Heart left ventricle (tissue), 16 donors: Measurements from ENCODE around the gene SEC14L1. TPM values are rescaled to one million over a fixed set of nuclear protein-coding genes. Genes with fewer than 3 reads are reported as not detected.
A peak's percentile ranks its signal among the peaks of the same experiment; 100 is the strongest.

Source experiments
- ATAC-seq, 4 donors: fragments of 200-7000 bp; cut with Tn5 transposase; one replicate each; pipeline ENCODE4 v1.9.1; 2020 to 2022; ENCODE audit warnings: moderate library complexity in 4 of 4, mild to moderate bottlenecking in 3 of 4, moderate number of reproducible peaks in 1 of 4
- DNase-seq, 5 donors: peaks; one replicate each; pipeline ENCODE4 v3.0.0-alpha.2; 2020
- H3K27ac ChIP-seq, 12 donors: fragments of 200-600 bp; sonication (generic) in 4 of 12; one replicate each; pipeline versions ENCODE4 v1.5.0 to v1.8.0; 2016 to 2022; ENCODE audit warnings: mild to moderate bottlenecking in 2 of 12
- H3K27me3 ChIP-seq, 9 donors: fragments of 200-600 bp; sonication (generic) in 2 of 9; one replicate each; pipeline versions ENCODE4 v1.5.1 to v1.8.0; 2016 to 2022; ENCODE audit warnings: mild to moderate bottlenecking in 3 of 9
- H3K36me3 ChIP-seq, 9 donors: fragments of 200-600 bp; sonication (generic) in 2 of 9; one replicate each; pipeline versions ENCODE4 v1.5.0 to v1.8.0; 2018 to 2022; ENCODE audit warnings: mild to moderate bottlenecking in 2 of 9
- H3K4me1 ChIP-seq, 12 donors: fragments of 200-600 bp; sonication (generic) in 4 of 12; one replicate each; pipeline versions ENCODE4 v1.5.0 to v1.8.0; 2016 to 2022; ENCODE audit warnings: mild to moderate bottlenecking in 3 of 12
- H3K4me3 ChIP-seq, 12 donors: fragments of 200-600 bp; sonication (generic) in 4 of 12; one replicate each; pipeline versions ENCODE4 v1.5.0 to v1.8.0; 2017 to 2022; ENCODE audit warnings: mild to moderate bottlenecking in 9 of 12, moderate library complexity in 4 of 12
- H3K9me3 ChIP-seq, 12 donors: fragments of 200-600 bp; sonication (generic) in 4 of 12; one replicate each; pipeline versions ENCODE4 v1.5.0 to v1.8.0; 2016 to 2022; ENCODE audit warnings: mild to moderate bottlenecking in 1 of 12
- CTCF ChIP-seq, 12 donors: fragments of 200-600 bp; sonication (generic) in 4 of 12; IDR thresholded peaks; one replicate each; pipeline versions ENCODE4 v1.5.0 to v1.8.0; 2018 to 2022; ENCODE audit warnings: antibody characterized with exemption in 12 of 12, mild to moderate bottlenecking in 5 of 12
- POLR2A ChIP-seq, 2 donors: fragments of 450-650 bp; IDR thresholded peaks; one replicate each; pipeline ENCODE4 v1.6.1; 2017; ENCODE audit warnings: antibody characterized with exemption in 2 of 2, mild to moderate bottlenecking in 2 of 2, moderate library complexity in 2 of 2
- WGBS, 4 donors: extraction: QIAGEN DNeasy Blood & Tissue Kit in 2 of 4; methylation state at CpG; one replicate each; pipeline versions ENCODE4 v1.1.5 to v1.1.7; 2013 to 2018; 5-methylcytosine and 5-hydroxymethylcytosine counted together
- intact Hi-C, 10 donors: fragments of 100-400 bp; cut with DNase I; formaldehyde crosslinking; loops; one replicate each; pipeline versions ENCODE4 v1.11.1 to v1.14.2; 2022
- polyA plus RNA-seq, 2 donors: library from polyadenylated mRNA; stranded (reverse); fragments of 200-250 nt; gene quantifications; one replicate each; pipeline ENCODE4 v1.2.3, GENCODE V29; 2013
- total RNA-seq, 9 donors: library from RNA; depleted of rRNA in 2 of 9; stranded (reverse); fragments of >200 nt in 2 of 9; fragmentation: NEBNext Ultra II Directional in 3 of 9; extraction: Animal tissue kit (Norgen Biotek cat#: 25700) in 3 of 9; gene quantifications; one replicate each; pipeline versions ENCODE4 v1.1.0 to v1.2.4, GENCODE V29; 2016 to 2023
- donor health status: ischemic (EF 13 %, LVEDD 7.1; RV severe dilation, severe dysfunction).
- donor health status: healthy with polysubstance abuse.
- donor health status: DM: no; HTN: yes; CAD: no.
- donor health status: DM: no; HTN: no; CAD: no.
- donor health status: ischemic (EF 25% LVEDD 6.9; RV normal size, moderate dysfunction).
- donor health status: ischemic (EF 25% LVEDD 5.7; RV mildly dilated, moderate dysfunction).
- donor health status: healthy.
- donor health status: DM: yes; HTN: yes; CAD: no.
- donor health status: ischemic (EF 35%, LVEDD 5.7; RV mildly dilated, moderate dysfunction).
- donor health status: nonischemic (EF 11% LVEDD 7.7; RV severe dilation, severe dysfunction).
- donor health status: DM: yes; HTN: yes; CAD: no.
- donor health status: PGD.
- donor health status: ischemic (EF 29% LVEDD 5.4; RV normal size, mild dysfunction).
- donor health status: nonischemic (EF 23%, LVEDD 6.1; RV moderate dilation, normal function).

SEC14L1 gene
- total and polyA plus RNA-seq, 11 donors = 26.6 to 116 (median 53.7) TPM

- H3K27me3 ChIP-seq = no peaks in the 10 kb centered on the region
- TF ChIP-seq CTCF (IDR thresholded peaks at IDR 0.05) (no peak), POLR2A (IDR thresholded peaks at IDR 0.05) (no peak)
- H3K36me3 ChIP-seq = peaks cover 0 to 21% (median 0%) of the 10 kb centered on the region in 9 donors
- peak overlapping the region in 3 of 12 donors; percentile 10 to 34 (median 13) for H3K4me3 ChIP-seq
- ATAC-seq (peak in 1 of 4 donors; percentile 6), DNase-seq (no peak)
- 58 to 65% (median 62%) methylated on average over 17 of the region's 17 CpGs for WGBS, 4 donors
- peaks cover 25 to 79% (median 66%) of the 10 kb centered on the region in 12 donors for H3K4me1 ChIP-seq
- intact Hi-C loops = loop anchor here in 1 of 10 donors (5.0 kb wide), 1 partner anchor 44 kb away; no protein-coding TSS in a partner anchor
- peak overlapping the region; percentile 45 to 88 (median 71) for H3K27ac ChIP-seq
- peaks cover 0 to 21% (median 12%) of the 10 kb centered on the region in 12 donors for H3K9me3 ChIP-seq
These were observed 22.9 kb downstream of the SEC14L1 start for GRCh38 chr17:77163511-77164280.

GRCh38 chr17:77164483-77165091 is 23.8 kb downstream of the SEC14L1 start:
- WGBS, 4 donors = 19 to 23% (median 21%) methylated on average over 7 of the region's 7 CpGs
- no peak for TF ChIP-seq POLR2A (IDR thresholded peaks at IDR 0.05)
- TF ChIP-seq CTCF (IDR thresholded peaks at IDR 0.05) = no peak
- H3K36me3 ChIP-seq = peaks cover 0 to 21% (median 0%) of the 10 kb centered on the region in 9 donors
- peaks cover 25 to 80% (median 64%) of the 10 kb centered on the region in 12 donors for H3K4me1 ChIP-seq
- H3K9me3 ChIP-seq = peaks cover 0 to 21% (median 12%) of the 10 kb centered on the region in 12 donors
- H3K27me3 ChIP-seq = no peaks in the 10 kb centered on the region
- ATAC-seq = peak; percentile 86 to 92 (median 88)
- DNase-seq = peak in 1 of 5 donors; percentile 48
- peak overlapping the region; percentile 45 to 88 (median 71) for H3K27ac ChIP-seq
- peak overlapping the region in 1 of 12 donors; percentile 0 for H3K4me3 ChIP-seq
- intact Hi-C loops = loop anchor here in 2 of 10 donors (5.0 kb wide), 1 partner anchor 43 kb away; no protein-coding TSS in a partner anchor

GRCh38 chr17:77165577-77165976 is 24.8 kb downstream of the SEC14L1 start:
- 15 to 30% (median 19%) methylated on average over 1 of the region's 1 CpG for WGBS, 4 donors
- Histone ChIP-seq H3K36me3 (peaks cover 0 to 21% (median 0%) of the 10 kb centered on the region in 9 donors), H3K9me3 (peaks cover 0 to 21% (median 12%) of the 10 kb centered on the region in 12 donors), H3K27me3 (no peaks in the 10 kb centered on the region), H3K4me3 (no peak overlapping the region), H3K27ac (peak overlapping the region in 11 of 12 donors; percentile 48 to 88 (median 73)), H3K4me1 (peaks cover 17 to 80% (median 54%) of the 10 kb centered on the region in 12 donors)
- intact Hi-C loops = loop anchor here in 1 of 10 donors (5.0 kb wide), 1 partner anchor 42 kb away; no protein-coding TSS in a partner anchor
- DNase-seq (no peak), ATAC-seq (no peak)
- TF ChIP-seq POLR2A (IDR thresholded peaks at IDR 0.05) (no peak), CTCF (IDR thresholded peaks at IDR 0.05) (no peak)
